Anterior cingulate cortex (tissue), 58 donors: Measurements from ENCODE around the gene CCDC194.

Source experiments
- DNase-seq, 58 donors: peaks; one replicate each; lab custom pipeline; 2025; lab: John Stamatoyannopoulos, UW

CCDC194 gene

GRCh38 chr19:17393914-17394313 lies at the start of gene CCDC194:
Gene CCDC194 (minus strand): TSS chr19:17394196. CDS start chr19:17394158, 38 bp downstream.
- no peak for DNase-seq

- peak in 6 of 58 donors; percentile 4 to 14 (median 12) for DNase-seq
Measured at GRCh38 chr19:17441241-17442021, 47.4 kb upstream of the CCDC194 start.

- DNase-seq: no peak
Measured at GRCh38 chr19:17436874-17437267, 42.9 kb upstream of the CCDC194 start.

GRCh38 chr19:17436094-17436873 lies 42.3 kb upstream of the CCDC194 start:
- DNase-seq: no peak

- no peak for DNase-seq
Measured at GRCh38 chr19:17435218-17435617, 41.2 kb upstream of the CCDC194 start.

GRCh38 chr19:17431417-17431816 lies 37.4 kb upstream of the CCDC194 start:
- DNase-seq: no peak

GRCh38 chr19:17429641-17430113 lies 35.7 kb upstream of the CCDC194 start:
- DNase-seq: no peak

- DNase-seq: peak in 39 of 58 donors; percentile 4 to 72 (median 23)
Measured at GRCh38 chr19:17424743-17425365, 30.9 kb upstream of the CCDC194 start.

- DNase-seq: peak in 1 of 58 donors; percentile 11
Measured at GRCh38 chr19:17423429-17424208, 29.6 kb upstream of the CCDC194 start.

GRCh38 chr19:17421942-17422341 lies 27.9 kb upstream of the CCDC194 start:
- no peak for DNase-seq

- DNase-seq: peak in 11 of 58 donors; percentile 6 to 53 (median 21)
Measured at GRCh38 chr19:17420475-17420924, 26.5 kb upstream of the CCDC194 start.

- peak; percentile 79 to 99 (median 97) for DNase-seq
Measured at GRCh38 chr19:17419621-17420474, 25.9 kb upstream of the CCDC194 start, which contains the start of gene MVB12A. Gene MVB12A (plus strand): TSS chr19:17420047. CDS start chr19:17420136, 89 bp downstream.

GRCh38 chr19:17419154-17419620 lies 25.2 kb upstream of the CCDC194 start:
- DNase-seq: no peak

- DNase-seq: no peak
Measured at GRCh38 chr19:17418710-17419109, 24.7 kb upstream of the CCDC194 start.

- DNase-seq: no peak
Measured at GRCh38 chr19:17415121-17415520, 21.1 kb upstream of the CCDC194 start.

GRCh38 chr19:17414097-17414496 lies 20.1 kb upstream of the CCDC194 start:
- no peak for DNase-seq

GRCh38 chr19:17411801-17412200 lies 17.8 kb upstream of the CCDC194 start:
- no peak for DNase-seq

GRCh38 chr19:17409990-17410389 lies 16.0 kb upstream of the CCDC194 start:
- DNase-seq: no peak

- no peak for DNase-seq
Measured at GRCh38 chr19:17406887-17407196, 12.8 kb upstream of the CCDC194 start.
